SIG-M5 (cell line): Measurements from ENCODE around the gene PSMA1.

Experiments
- DNase-seq: peaks from one replicate; lab custom pipeline; 2025; lab: John Stamatoyannopoulos, UW

Gene PSMA1

GRCh38 chr11:14529951-14530350, 9.8 kb upstream of the PSMA1 start:
- no peak for DNase-seq

GRCh38 chr11:14529321-14529720, 9.1 kb upstream of the PSMA1 start:
- DNase-seq = no peak

GRCh38 chr11:14522801-14523200, 2.6 kb upstream of the PSMA1 start:
- no peak for DNase-seq

- no peak for DNase-seq
Measured at GRCh38 chr11:14522245-14522644, 2.1 kb upstream of the PSMA1 start.

GRCh38 chr11:14520747-14521151, 563 bp upstream of the PSMA1 start:
- DNase-seq = no peak

- no peak for DNase-seq
Measured at GRCh38 chr11:14519597-14519916, 629 bp downstream of the PSMA1 start.

GRCh38 chr11:14518820-14519219, 1.4 kb downstream of the PSMA1 start:
- no peak for DNase-seq

- DNase-seq = no peak
Measured at GRCh38 chr11:14513800-14514199, 6.4 kb downstream of the PSMA1 start.

- no peak for DNase-seq
Measured at GRCh38 chr11:14506532-14506931, 13.7 kb downstream of the PSMA1 start.

GRCh38 chr11:14503023-14503422, 17.2 kb downstream of the PSMA1 start:
- DNase-seq = no peak

- DNase-seq = no peak
Measured at GRCh38 chr11:14502039-14502438, 18.1 kb downstream of the PSMA1 start.

GRCh38 chr11:14500181-14500651, 20.0 kb downstream of the PSMA1 start:
- DNase-seq = no peak

- DNase-seq = peak; percentile 62
Measured at GRCh38 chr11:14499560-14500180, 20.5 kb downstream of the PSMA1 start, which contains the start of gene COPB1. TSS of gene COPB1 (minus strand) at chr11:14499811. CDS start at chr11:14498928, 883 bp downstream.

GRCh38 chr11:14499178-14499559, 21.0 kb downstream of the PSMA1 start:
- no peak for DNase-seq

GRCh38 chr11:14480716-14481115, 39.5 kb downstream of the PSMA1 start:
- no peak for DNase-seq

- DNase-seq = no peak
Measured at GRCh38 chr11:14471127-14471526, 49.1 kb downstream of the PSMA1 start.

- no peak for DNase-seq
Measured at GRCh38 chr11:14463623-14464022, 56.6 kb downstream of the PSMA1 start.

GRCh38 chr11:14460147-14460546, 60.0 kb downstream of the PSMA1 start:
- DNase-seq = no peak

GRCh38 chr11:14458377-14458776, 61.8 kb downstream of the PSMA1 start:
- no peak for DNase-seq

GRCh38 chr11:14455648-14456430, 64.3 kb downstream of the PSMA1 start:
- DNase-seq = no peak
